Ovary (tissue), 3 donors: ENCODE measurements around the gene DIDO1.

Source experiments
- EP300 ChIP-seq: sonication (generic); formaldehyde crosslinking; IDR thresholded peaks from one replicate; pipeline ENCODE4 v1.6.1; 2017; ENCODE audit warnings: antibody characterized with exemption
- POLR2A ChIP-seq: fragments of 450-650 bp; IDR thresholded peaks from one replicate; pipeline ENCODE4 v1.6.1; 2017; ENCODE audit warnings: antibody characterized with exemption, mild to moderate bottlenecking, moderate library complexity
- TF ChIP-seq, protein P1 (sequence below), 3 donors: fragments of 450-650 bp in 2 of 3; fragments of 200-600 bp in 1 of 3; IDR thresholded peaks; one replicate each; pipeline versions ENCODE4 v1.5.1 to v1.8.0; 2016 to 2022; ENCODE audit warnings: antibody characterized with exemption in 3 of 3, mild to moderate bottlenecking in 1 of 3
- donor health status: DM: no; HTN: no; CAD: no.

DNA sequence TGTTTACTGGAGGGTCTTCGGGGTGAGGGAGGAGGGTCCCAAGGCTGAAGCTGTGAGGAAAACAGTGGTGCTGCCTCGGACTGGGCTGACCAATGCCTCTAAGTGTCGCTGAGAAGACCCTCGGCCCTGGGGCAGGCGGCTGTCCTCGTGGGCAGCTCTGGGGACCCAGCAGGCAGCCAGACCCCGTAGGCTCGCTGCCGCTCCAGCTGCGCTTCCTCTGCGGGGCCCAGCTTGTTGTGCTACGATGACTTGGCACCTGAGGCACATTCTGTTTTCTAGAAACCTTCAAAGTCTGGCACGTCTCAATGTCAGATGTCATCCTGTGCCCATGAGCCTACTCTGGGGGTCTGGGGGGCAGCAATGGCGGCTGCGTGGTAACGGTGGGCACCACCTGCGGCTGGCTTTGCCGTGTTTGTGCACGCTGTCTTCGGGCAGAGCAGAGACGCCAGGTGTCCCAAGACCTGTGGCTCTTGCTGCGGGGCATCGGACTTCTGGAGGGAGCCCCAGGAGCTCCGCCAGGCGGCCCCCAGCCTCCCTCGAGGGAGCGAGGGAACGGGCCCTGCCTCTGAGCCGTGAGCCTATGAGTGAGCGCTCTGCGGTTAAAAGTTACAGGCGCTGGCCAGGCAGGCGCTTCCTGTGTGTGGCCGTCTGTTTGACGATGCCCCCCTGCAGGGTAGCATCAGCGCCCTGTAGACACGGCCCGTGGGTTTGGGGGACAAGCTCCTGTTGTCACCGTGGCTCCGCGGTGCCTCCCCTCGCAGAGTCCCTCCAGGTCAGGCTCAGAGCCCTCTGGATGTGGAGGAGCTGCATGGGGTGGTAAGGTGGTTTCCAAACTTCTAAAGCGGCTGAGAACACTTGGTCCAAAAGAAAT is 33.0 kb upstream of the DIDO1 start:
- TF ChIP-seq, protein P1, sequence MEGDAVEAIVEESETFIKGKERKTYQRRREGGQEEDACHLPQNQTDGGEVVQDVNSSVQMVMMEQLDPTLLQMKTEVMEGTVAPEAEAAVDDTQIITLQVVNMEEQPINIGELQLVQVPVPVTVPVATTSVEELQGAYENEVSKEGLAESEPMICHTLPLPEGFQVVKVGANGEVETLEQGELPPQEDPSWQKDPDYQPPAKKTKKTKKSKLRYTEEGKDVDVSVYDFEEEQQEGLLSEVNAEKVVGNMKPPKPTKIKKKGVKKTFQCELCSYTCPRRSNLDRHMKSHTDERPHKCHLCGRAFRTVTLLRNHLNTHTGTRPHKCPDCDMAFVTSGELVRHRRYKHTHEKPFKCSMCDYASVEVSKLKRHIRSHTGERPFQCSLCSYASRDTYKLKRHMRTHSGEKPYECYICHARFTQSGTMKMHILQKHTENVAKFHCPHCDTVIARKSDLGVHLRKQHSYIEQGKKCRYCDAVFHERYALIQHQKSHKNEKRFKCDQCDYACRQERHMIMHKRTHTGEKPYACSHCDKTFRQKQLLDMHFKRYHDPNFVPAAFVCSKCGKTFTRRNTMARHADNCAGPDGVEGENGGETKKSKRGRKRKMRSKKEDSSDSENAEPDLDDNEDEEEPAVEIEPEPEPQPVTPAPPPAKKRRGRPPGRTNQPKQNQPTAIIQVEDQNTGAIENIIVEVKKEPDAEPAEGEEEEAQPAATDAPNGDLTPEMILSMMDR (IDR thresholded peaks at IDR 0.05), result no peak
- TF ChIP-seq EP300, result no peak
- TF ChIP-seq POLR2A, result no peak
